Chondrocyte (in vitro differentiated cells): Measurements from ENCODE around the gene NAV2. TPM values are rescaled to one million over a fixed set of nuclear protein-coding genes. Genes with fewer than 3 reads are reported as not detected.
A peak's percentile ranks its signal among the peaks of the same experiment; 100 is the strongest.

Source experiments
- DNase-seq: peaks from one replicate; pipeline ENCODE4 v3.0.0; 2021; ENCODE audit warnings: mixed read lengths, low spot score
- H3K27ac Mint-ChIP-seq: one replicate; pipeline ENCODE4 v1.8.0; 2021; ENCODE audit warnings: mild to moderate bottlenecking, moderate library complexity, mixed read lengths; ENCODE audit not compliant: unreplicated experiment
- H3K27me3 Mint-ChIP-seq: 2 replicates; pipeline ENCODE4 v1.8.0; 2021; ENCODE audit warnings: low read depth, mixed read lengths
- H3K36me3 Mint-ChIP-seq: 2 replicates; pipeline ENCODE4 v1.8.0; 2021; ENCODE audit warnings: low read depth, mixed read lengths
- H3K4me1 Mint-ChIP-seq: 2 replicates; pipeline ENCODE4 v1.8.0; 2021; ENCODE audit warnings: low read depth, mild to moderate bottlenecking, mixed read lengths
- H3K4me3 Mint-ChIP-seq: one replicate; pipeline ENCODE4 v1.8.0; 2021; ENCODE audit warnings: mild to moderate bottlenecking, moderate library complexity, mixed read lengths; ENCODE audit not compliant: unreplicated experiment
- H3K9me3 Mint-ChIP-seq: 2 replicates; pipeline ENCODE4 v1.8.0; 2021; ENCODE audit warnings: low read depth, mixed read lengths
- CTCF ChIP-seq: fragments of 200-600 bp; sonication (generic); IDR thresholded peaks from 2 replicates; pipeline ENCODE4 v1.5.0; 2021; ENCODE audit warnings: antibody characterized with exemption, mild to moderate bottlenecking, moderate library complexity
- total RNA-seq: library from RNA; stranded (reverse); gene quantifications from 3 replicates; pipeline ENCODE4 v1.2.1, GENCODE V29; 2021

The NAV2 gene
- total RNA-seq, 1 donor from 2014 or later, result 87.0 TPM

DNA sequence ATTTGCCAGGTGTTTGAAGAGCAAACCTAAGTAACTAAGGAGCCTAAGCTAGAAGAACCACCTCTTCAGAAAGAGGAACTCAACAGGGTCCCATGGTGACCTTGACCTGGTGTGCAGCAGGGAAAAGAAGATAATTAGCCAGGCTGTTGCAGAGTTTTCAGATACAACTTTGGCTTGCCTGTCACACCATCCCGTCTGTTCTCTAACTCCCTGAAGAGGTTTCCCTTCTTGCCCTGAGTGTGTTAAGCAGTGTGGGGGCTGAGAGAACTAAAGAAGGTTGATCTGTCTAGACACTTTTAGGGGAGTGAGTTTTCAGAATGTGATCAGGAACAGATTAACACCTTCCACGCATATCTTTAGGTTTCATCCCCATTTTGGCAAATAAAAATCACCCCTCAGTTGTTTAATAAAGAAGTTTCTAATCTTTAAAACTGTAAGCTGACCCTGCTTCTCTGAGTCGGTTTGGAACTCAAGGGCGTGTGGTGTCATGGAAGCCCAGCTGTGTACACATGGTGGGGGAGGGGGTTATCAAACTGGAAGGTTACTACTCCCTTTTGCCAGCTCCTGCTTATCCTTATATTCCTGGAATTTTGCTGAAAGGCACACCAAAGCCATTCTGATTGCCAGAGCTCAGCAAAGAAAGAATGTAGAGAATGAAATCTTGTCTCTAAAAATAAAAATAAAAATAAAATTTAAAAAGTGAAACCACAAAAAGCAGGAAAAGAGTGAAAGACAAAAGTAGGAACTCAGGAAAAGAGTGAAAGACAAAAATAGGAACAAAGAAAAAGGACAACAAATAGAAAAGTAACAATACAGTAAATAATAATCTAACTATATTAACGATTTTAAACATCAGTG lies 377.4 kb downstream of the NAV2 start:
- Mint-ChIP-seq H3K36me3 (peaks cover 57% of the 10 kb centered on the region), H3K27me3 (no peaks in the 10 kb centered on the region), H3K4me3 (no peak overlapping the region), H3K27ac (peak overlapping the region; percentile 92), H3K9me3 (no peaks in the 10 kb centered on the region), H3K4me1 (peaks cover 94% of the 10 kb centered on the region)
- no peak for TF ChIP-seq CTCF
- DNase-seq, result no peak

DNA sequence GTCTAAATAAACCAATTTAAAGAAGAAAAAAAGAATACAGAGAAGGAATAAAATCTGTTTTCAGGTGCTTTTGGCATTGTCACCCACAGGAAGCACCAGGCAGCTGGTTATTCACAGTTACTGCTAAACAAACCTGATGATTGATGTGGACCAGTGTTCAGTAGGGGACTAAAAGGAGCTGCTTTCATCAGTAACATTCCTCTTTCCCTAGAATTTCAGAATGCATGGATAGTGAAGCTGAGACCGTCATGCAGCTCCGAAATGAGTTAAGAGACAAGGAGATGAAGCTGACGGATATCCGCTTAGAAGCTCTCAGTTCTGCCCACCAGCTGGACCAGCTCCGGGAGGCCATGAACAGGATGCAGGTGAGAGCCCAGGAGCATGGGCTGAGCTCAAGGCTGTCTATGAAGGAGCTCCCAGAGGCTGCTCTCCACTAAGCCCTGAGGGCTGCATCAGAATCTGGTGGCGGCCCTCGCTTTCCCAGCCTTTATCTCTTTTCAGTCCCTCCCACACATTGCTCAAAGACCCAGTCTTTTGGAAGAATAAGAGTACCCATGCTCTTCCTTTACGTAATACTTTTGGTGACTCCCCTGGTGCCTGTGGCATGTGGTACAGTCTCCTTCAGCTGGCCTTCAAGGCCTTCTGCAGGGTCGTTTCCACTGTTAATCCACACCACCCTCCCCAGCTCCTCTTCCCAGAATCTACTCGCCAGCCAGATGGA lies 378.2 kb downstream of the NAV2 start:
- TF ChIP-seq CTCF, result no peak
- Mint-ChIP-seq H3K27ac (peak overlapping the region; percentile 92), H3K27me3 (no peaks in the 10 kb centered on the region), H3K9me3 (no peaks in the 10 kb centered on the region), H3K4me3 (no peak overlapping the region), H3K36me3 (peaks cover 58% of the 10 kb centered on the region), H3K4me1 (peaks cover 91% of the 10 kb centered on the region)
- no peak for DNase-seq

GRCh38 chr11:20093775-20094174 lies 381.1 kb downstream of the NAV2 start:
- Mint-ChIP-seq H3K4me3 (no peak overlapping the region), H3K9me3 (no peaks in the 10 kb centered on the region), H3K36me3 (peaks cover 44% of the 10 kb centered on the region), H3K27ac (peak overlapping the region; percentile 88), H3K4me1 (peaks cover 91% of the 10 kb centered on the region), H3K27me3 (no peaks in the 10 kb centered on the region)
- no peak for DNase-seq
- peak; percentile 26 for TF ChIP-seq CTCF

GRCh38 chr11:20095189-20095588 lies 382.6 kb downstream of the NAV2 start:
- Mint-ChIP-seq H3K27ac (peak overlapping the region; percentile 27), H3K4me3 (no peak overlapping the region), H3K27me3 (no peaks in the 10 kb centered on the region), H3K4me1 (peaks cover 91% of the 10 kb centered on the region), H3K36me3 (peaks cover 47% of the 10 kb centered on the region), H3K9me3 (no peaks in the 10 kb centered on the region)
- no peak for TF ChIP-seq CTCF
- no peak for DNase-seq

GRCh38 chr11:20097319-20098221 lies 384.9 kb downstream of the NAV2 start:
- peak overlapping the region; percentile 93 for H3K27ac Mint-ChIP-seq
- no peaks in the 10 kb centered on the region for H3K27me3 Mint-ChIP-seq
- DNase-seq, result no peak
- TF ChIP-seq CTCF, result peak; percentile 18
- H3K9me3 Mint-ChIP-seq, result no peaks in the 10 kb centered on the region
- H3K4me1 Mint-ChIP-seq, result peaks cover 79% of the 10 kb centered on the region
- peak overlapping the region; percentile 50 for H3K4me3 Mint-ChIP-seq
- peaks cover 51% of the 10 kb centered on the region for H3K36me3 Mint-ChIP-seq
